K562 (cell line): ENCODE measurements around the gene PTPRT. TPM values are rescaled to one million over a fixed set of nuclear protein-coding genes. Genes with fewer than 3 reads are reported as not detected.

Experiments used
- ATAC-seq: fragments of 200-7000 bp; cut with Tn5 transposase; 3 replicates; pipeline ENCODE4 v1.9.1; 2020; ENCODE audit warnings: moderate library complexity
- BruUV-seq: library from RNA; stranded (reverse); fragments of 400-500 nt; replicated peaks from 2 replicates; lab custom pipeline; 2021; lab: Mats Ljungman, UMichigan
- CTCF ChIA-PET: fragments of 300-600 bp; formaldehyde crosslinking; extraction: SDS; loops from one replicate; lab custom pipeline; 2021; ENCODE audit warnings: low intra/inter-chr PET ratio; lab: Yijun Ruan, JAX
- POLR2A ChIA-PET: fragments of 300-600, 350-650 bp; sonication (Branson Sonifier 250); formaldehyde crosslinking; extraction: SDS; loops from one replicate; lab custom pipeline; 2021; ENCODE audit warnings: antibody characterized with exemption, inconsistent platforms; lab: Yijun Ruan, JAX
- DNase-seq, 4 experiments: peaks; one replicate each; pipeline versions ENCODE4 v3.0.0 to v3.0.0-alpha.2; 2011 to 2018; ENCODE audit warnings: low spot score in 3 of 4, mixed read lengths in 3 of 4; ENCODE audit errors: extremely low read depth in 1 of 4
- FAIRE-seq: peaks from 2 replicates; lab custom pipeline; 2011; peaks lifted over from hg19 to GRCh38; lab: Jason Lieb, UNC
- H2AFZ ChIP-seq: 2 replicates; pipeline ENCODE4 v1.6.0; 2011; ENCODE audit warnings: low read depth, low read length, control low read depth, inconsistent platforms
- H3K27ac ChIP-seq: fragments of 200-600 bp; 3 replicates; pipeline ENCODE4 v1.8.0; 2011; ENCODE audit warnings: low read depth, mild to moderate bottlenecking, control low read depth, inconsistent platforms, low read length, moderate library complexity, mixed read lengths; ENCODE audit errors: extremely low read depth
- H3K27me3 ChIP-seq, 2 experiments: fragments of 300-600 bp in 1 of 2; 2 replicates in 1 of 2; 3 replicates in 1 of 2; pipeline versions ENCODE4 v1.6.0 to v1.8.0; 2011; ENCODE audit warnings: inconsistent platforms in 2 of 2, low read length in 2 of 2, mild to moderate bottlenecking in 1 of 2, mixed read lengths in 1 of 2, moderate library complexity in 1 of 2; ENCODE audit not compliant: control insufficient read depth in 2 of 2, insufficient read depth in 2 of 2
- H3K36me3 ChIP-seq: fragments of 300-600 bp; 3 replicates; pipeline ENCODE4 v1.8.0; 2011; ENCODE audit warnings: mild to moderate bottlenecking, low read length, inconsistent platforms; ENCODE audit not compliant: control insufficient read depth, insufficient read depth
- H3K4me1 ChIP-seq, 2 experiments: fragments of 200-600 bp in 1 of 2; replicated peaks in 1 of 2; 2 replicates in 1 of 2; 3 replicates in 1 of 2; pipeline versions ENCODE4 v1.5.1 to v1.8.0; 2011; ENCODE audit warnings: inconsistent platforms in 2 of 2, low read length in 2 of 2, mild to moderate bottlenecking in 1 of 2, mixed read lengths in 1 of 2, moderate library complexity in 1 of 2; ENCODE audit not compliant: control insufficient read depth in 2 of 2, insufficient read depth in 2 of 2
- H3K4me2 ChIP-seq: 2 replicates; pipeline ENCODE4 v1.6.1; 2011; ENCODE audit warnings: low read length, control low read depth, inconsistent platforms, mixed read lengths; ENCODE audit not compliant: insufficient read depth
- H3K4me3 ChIP-seq: fragments of 200-600 bp; sonication (generic), shearing (Covaris generic); 2 replicates; pipeline ENCODE4 v1.5.1; 2016; ENCODE audit warnings: control low read depth, inconsistent platforms
- H3K79me2 ChIP-seq: fragments of 200-600 bp; 3 replicates; pipeline ENCODE4 v1.8.0; 2011; ENCODE audit warnings: low read length, inconsistent platforms; ENCODE audit not compliant: control insufficient read depth, insufficient read depth
- H3K9ac ChIP-seq, 2 experiments: 2 replicates each; pipeline versions ENCODE4 v1.6.0 to v1.6.1; 2011; ENCODE audit warnings: low read depth in 2 of 2, low read length in 2 of 2, control low read depth in 1 of 2, inconsistent platforms in 1 of 2, mild to moderate bottlenecking in 1 of 2, mixed read lengths in 1 of 2; ENCODE audit not compliant: insufficient read depth in 1 of 2
- H3K9me1 ChIP-seq: one replicate; pipeline ENCODE4 v1.6.0; 2011; ENCODE audit warnings: inconsistent platforms, mild to moderate bottlenecking, low read length, moderate library complexity; ENCODE audit not compliant: control insufficient read depth, insufficient read depth
- H3K9me3 ChIP-seq: replicated peaks from 2 replicates; pipeline ENCODE4 v1.5.1; 2011; ENCODE audit warnings: low read depth, low read length, inconsistent platforms; ENCODE audit not compliant: control insufficient read depth, insufficient read depth
- H4K20me1 ChIP-seq: replicated peaks from 2 replicates; pipeline ENCODE4 v1.6.1; 2011; ENCODE audit warnings: low read length, inconsistent platforms, mixed read lengths; ENCODE audit not compliant: control insufficient read depth, insufficient read depth
- DPF2 ChIP-seq: fragments of 450-650 bp; IDR thresholded peaks from 2 replicates; pipeline ENCODE4 v1.6.1; 2016
- NFATC3 ChIP-seq: fragments of 450-650 bp; IDR thresholded peaks from 2 replicates; pipeline ENCODE4 v1.6.1; 2017; ENCODE audit warnings: mild to moderate bottlenecking
- WGBS: fragments of 100-300 bp; shearing (Covaris generic); methylation state at CpG from one replicate; pipeline ENCODE4 v1.1.6; 2016; ENCODE audit warnings: low coverage, mixed read lengths; ENCODE audit not compliant: insufficient coverage; ENCODE audit errors: missing lambda C conversion rate; 5-methylcytosine and 5-hydroxymethylcytosine counted together
- in situ Hi-C: fragments of 300-500 bp; cut with MboI; formaldehyde crosslinking; loops from 4 replicates; pipeline ENCODE4 v1.15.0; 2018; ENCODE audit warnings: inconsistent platforms, mixed read lengths
- intact Hi-C: fragments of 100-400 bp; cut with micrococcal nuclease; formaldehyde crosslinking; loops from 2 replicates; pipeline ENCODE4 v1.14.2; 2022
- polyA plus RNA-seq, 8 experiments: library from polyadenylated mRNA; depleted of rRNA in 4 of 8; stranded (reverse) in 5 of 8; unstranded in 3 of 8; fragments of >200 nt; fragmentation: Nextera tagmentation in 2 of 8; fragmentation: Illumina TruSeq in 1 of 8; extraction: Ambion mirVana in 2 of 8; extraction: Trizol in 1 of 8; gene quantifications; 2 replicates each; pipeline versions ENCODE4 v1.2.1 to v1.2.3, GENCODE V29; 2011 to 2014; ENCODE audit warnings: inconsistent platforms in 1 of 8, missing spikeins in 1 of 8
- total RNA-seq, 7 experiments: library from RNA; depleted of rRNA in 6 of 7; stranded (reverse); fragments of >200 nt in 6 of 7; fragmentation: Illumina TruSeq in 2 of 7; extraction: Trizol in 2 of 7; gene quantifications; 2 replicates each; pipeline versions ENCODE4 v1.2.1 to v1.2.3, GENCODE V29; 2011 to 2021; ENCODE audit warnings: low replicate concordance in 1 of 7
- TF ChIP-seq, protein P1 (sequence below): sonication (generic); formaldehyde crosslinking; IDR thresholded peaks from 2 replicates; pipeline ENCODE4 v1.8.0; 2023; ENCODE audit warnings: missing genetic modification reagents, mild to moderate bottlenecking, borderline replicate concordance

PTPRT gene
- total and polyA plus RNA-seq, 9 of the 15 experiments (the other 6 are each of a cell fraction or from before 2014, with no cell fraction given) = not detected

- BruUV-seq = no TSS peak
- Histone ChIP-seq H3K27me3 (no peaks in the 10 kb centered on the region), H3K36me3 (no peaks in the 10 kb centered on the region), H3K9me3 (no peaks in the 10 kb centered on the region), H3K4me3 (no peak overlapping the region), H3K9me1 (no peaks in the 10 kb centered on the region), H3K9ac (no peak overlapping the region), H4K20me1 (no peaks in the 10 kb centered on the region), H3K79me2 (no peaks in the 10 kb centered on the region), H3K4me2 (no peak overlapping the region), H3K27ac (no peak overlapping the region), H3K4me1 (no peaks in the 10 kb centered on the region), H2AFZ (no peak overlapping the region)
- intact Hi-C loops (no loop called here), in situ Hi-C loops (no loop called here)
- POLR2A ChIA-PET = no interaction called here
- ATAC-seq = no peak
- FAIRE-seq = no peak
- no peak for DNase-seq
- CTCF ChIA-PET = no interaction called here
- no peak for TF ChIP-seq NFATC3
- no peak for TF ChIP-seq DPF2
- TF ChIP-seq, protein P1, sequence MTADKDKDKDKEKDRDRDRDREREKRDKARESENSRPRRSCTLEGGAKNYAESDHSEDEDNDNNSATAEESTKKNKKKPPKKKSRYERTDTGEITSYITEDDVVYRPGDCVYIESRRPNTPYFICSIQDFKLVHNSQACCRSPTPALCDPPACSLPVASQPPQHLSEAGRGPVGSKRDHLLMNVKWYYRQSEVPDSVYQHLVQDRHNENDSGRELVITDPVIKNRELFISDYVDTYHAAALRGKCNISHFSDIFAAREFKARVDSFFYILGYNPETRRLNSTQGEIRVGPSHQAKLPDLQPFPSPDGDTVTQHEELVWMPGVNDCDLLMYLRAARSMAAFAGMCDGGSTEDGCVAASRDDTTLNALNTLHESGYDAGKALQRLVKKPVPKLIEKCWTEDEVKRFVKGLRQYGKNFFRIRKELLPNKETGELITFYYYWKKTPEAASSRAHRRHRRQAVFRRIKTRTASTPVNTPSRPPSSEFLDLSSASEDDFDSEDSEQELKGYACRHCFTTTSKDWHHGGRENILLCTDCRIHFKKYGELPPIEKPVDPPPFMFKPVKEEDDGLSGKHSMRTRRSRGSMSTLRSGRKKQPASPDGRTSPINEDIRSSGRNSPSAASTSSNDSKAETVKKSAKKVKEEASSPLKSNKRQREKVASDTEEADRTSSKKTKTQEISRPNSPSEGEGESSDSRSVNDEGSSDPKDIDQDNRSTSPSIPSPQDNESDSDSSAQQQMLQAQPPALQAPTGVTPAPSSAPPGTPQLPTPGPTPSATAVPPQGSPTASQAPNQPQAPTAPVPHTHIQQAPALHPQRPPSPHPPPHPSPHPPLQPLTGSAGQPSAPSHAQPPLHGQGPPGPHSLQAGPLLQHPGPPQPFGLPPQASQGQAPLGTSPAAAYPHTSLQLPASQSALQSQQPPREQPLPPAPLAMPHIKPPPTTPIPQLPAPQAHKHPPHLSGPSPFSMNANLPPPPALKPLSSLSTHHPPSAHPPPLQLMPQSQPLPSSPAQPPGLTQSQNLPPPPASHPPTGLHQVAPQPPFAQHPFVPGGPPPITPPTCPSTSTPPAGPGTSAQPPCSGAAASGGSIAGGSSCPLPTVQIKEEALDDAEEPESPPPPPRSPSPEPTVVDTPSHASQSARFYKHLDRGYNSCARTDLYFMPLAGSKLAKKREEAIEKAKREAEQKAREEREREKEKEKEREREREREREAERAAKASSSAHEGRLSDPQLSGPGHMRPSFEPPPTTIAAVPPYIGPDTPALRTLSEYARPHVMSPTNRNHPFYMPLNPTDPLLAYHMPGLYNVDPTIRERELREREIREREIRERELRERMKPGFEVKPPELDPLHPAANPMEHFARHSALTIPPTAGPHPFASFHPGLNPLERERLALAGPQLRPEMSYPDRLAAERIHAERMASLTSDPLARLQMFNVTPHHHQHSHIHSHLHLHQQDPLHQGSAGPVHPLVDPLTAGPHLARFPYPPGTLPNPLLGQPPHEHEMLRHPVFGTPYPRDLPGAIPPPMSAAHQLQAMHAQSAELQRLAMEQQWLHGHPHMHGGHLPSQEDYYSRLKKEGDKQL (CRISPR knock-in tag) = no peak
- WGBS = 0% methylated on average over 6 of the region's 6 CpGs
Measured at GRCh38 chr20:42635699-42636411, 553.9 kb downstream of the PTPRT start.
